ENCODE results near the gene ATP1A1.

The ATP1A1 gene

DNA sequence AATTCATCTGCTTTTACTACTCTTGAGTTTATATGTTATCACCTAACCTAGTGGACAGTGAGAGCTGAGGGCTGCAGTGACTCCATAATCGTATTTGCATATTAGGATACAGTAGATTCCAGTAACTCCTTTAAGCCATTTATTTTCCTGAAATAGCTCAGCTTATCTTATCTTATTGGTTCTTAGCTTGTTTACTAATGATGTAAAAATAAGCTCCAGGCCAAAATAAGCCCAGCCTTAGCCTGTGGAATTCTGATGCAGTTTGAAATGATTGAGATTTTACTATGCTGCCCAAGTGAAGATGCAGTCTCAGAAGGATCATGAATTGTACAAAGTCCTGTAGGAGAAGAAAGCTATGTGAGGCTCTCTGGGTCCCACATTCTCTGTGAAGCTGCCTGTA lies 18.1 kb downstream of the ATP1A1 start:
- Histone ChIP-seq H3K27me3 (replicated peaks; ENCODE audit: insufficient read depth, low read length) (no peaks in the 10 kb centered on the region), H2AFZ (ENCODE audit: low read length) (no peak overlapping the region), H3K79me2 (ENCODE audit: low read length) (no peaks in the 10 kb centered on the region), H3K4me1 (ENCODE audit: low read length) (no peaks in the 10 kb centered on the region), H4K20me1 (ENCODE audit: insufficient read depth, low read length) (no peaks in the 10 kb centered on the region), H3K27ac (ENCODE audit: low read length) (no peak overlapping the region), H3K9ac (ENCODE audit: low read length) (no peak overlapping the region), H3K36me3 (replicated peaks; ENCODE audit: insufficient read depth, low read length) (no peaks in the 10 kb centered on the region; the same call in 1 of the 2 replicates), H3K4me3 (ENCODE audit: low read length) (no peak overlapping the region), H3F3A (ENCODE audit: insufficient read depth, low read length) (no peaks in the 10 kb centered on the region), H3K9me2 (replicated peaks; ENCODE audit: insufficient read depth, low read length) (no peaks in the 10 kb centered on the region), H3K9me3 (replicated peaks; ENCODE audit: insufficient read depth, low read length) (no peaks in the 10 kb centered on the region), H3K4me2 (ENCODE audit: low read depth, low read length) (no peak overlapping the region)
- no peak for DNase-seq
- no peak for TF ChIP-seq EZH2phosphoT487 (IDR thresholded peaks at IDR 0.05; ENCODE audit: low read length)
- TF ChIP-seq, protein P1, sequence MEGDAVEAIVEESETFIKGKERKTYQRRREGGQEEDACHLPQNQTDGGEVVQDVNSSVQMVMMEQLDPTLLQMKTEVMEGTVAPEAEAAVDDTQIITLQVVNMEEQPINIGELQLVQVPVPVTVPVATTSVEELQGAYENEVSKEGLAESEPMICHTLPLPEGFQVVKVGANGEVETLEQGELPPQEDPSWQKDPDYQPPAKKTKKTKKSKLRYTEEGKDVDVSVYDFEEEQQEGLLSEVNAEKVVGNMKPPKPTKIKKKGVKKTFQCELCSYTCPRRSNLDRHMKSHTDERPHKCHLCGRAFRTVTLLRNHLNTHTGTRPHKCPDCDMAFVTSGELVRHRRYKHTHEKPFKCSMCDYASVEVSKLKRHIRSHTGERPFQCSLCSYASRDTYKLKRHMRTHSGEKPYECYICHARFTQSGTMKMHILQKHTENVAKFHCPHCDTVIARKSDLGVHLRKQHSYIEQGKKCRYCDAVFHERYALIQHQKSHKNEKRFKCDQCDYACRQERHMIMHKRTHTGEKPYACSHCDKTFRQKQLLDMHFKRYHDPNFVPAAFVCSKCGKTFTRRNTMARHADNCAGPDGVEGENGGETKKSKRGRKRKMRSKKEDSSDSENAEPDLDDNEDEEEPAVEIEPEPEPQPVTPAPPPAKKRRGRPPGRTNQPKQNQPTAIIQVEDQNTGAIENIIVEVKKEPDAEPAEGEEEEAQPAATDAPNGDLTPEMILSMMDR (IDR thresholded peaks at IDR 0.05; ENCODE audit: low read length): no peak
- TF ChIP-seq EZH2 (optimal IDR thresholded peaks at IDR 0.05; ENCODE audit: low read depth, low read length): no peak

DNA sequence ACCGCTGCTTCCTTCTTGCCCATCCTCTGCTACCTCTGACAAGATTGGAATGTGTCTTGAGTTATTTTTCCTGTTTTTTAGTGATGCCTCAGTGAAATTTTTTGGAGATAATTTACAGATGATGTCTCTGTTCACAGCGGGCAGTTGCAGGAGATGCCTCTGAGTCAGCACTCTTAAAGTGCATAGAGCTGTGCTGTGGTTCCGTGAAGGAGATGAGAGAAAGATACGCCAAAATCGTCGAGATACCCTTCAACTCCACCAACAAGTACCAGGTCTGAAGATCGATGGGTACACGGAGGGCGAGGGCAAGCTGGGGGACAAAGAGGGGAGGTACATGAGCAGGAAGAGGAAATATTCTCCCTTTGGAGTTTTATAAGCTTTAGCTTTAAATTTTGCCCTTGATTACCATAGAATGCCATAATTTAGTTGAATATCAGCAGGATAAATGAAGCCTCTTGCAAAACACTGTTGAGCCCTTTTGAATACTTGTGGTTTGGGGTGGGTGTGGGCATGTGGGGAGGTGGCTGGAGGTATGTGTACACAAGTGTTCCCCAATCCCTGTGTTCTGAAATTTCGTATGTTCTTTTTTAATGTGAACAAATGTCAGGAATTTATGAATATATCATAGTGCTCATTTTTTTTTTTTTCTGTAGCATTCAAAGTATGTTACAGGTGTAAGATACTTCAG lies 19.8 kb downstream of the ATP1A1 start:
- H3F3A ChIP-seq (ENCODE audit: insufficient read depth, low read length): no peaks in the 10 kb centered on the region
- DNase-seq: no peak
- no peak overlapping the region for H3K27ac ChIP-seq (ENCODE audit: low read length)
- no peaks in the 10 kb centered on the region for H3K4me1 ChIP-seq (ENCODE audit: low read length)
- no peak overlapping the region for H3K4me3 ChIP-seq (ENCODE audit: low read length)
- TF ChIP-seq EZH2 (optimal IDR thresholded peaks at IDR 0.05; ENCODE audit: low read depth, low read length) (no peak), EZH2phosphoT487 (IDR thresholded peaks at IDR 0.05; ENCODE audit: low read length) (no peak)
- TF ChIP-seq, protein P1 (IDR thresholded peaks at IDR 0.05; ENCODE audit: low read length): no peak
- no peak overlapping the region for H2AFZ ChIP-seq (ENCODE audit: low read length)
- H3K9me2 ChIP-seq (replicated peaks; ENCODE audit: insufficient read depth, low read length): no peaks in the 10 kb centered on the region
- no peaks in the 10 kb centered on the region for H3K79me2 ChIP-seq (ENCODE audit: low read length)
- H3K27me3 ChIP-seq (replicated peaks; ENCODE audit: insufficient read depth, low read length): no peaks in the 10 kb centered on the region
- H3K9me3 ChIP-seq (replicated peaks; ENCODE audit: insufficient read depth, low read length): no peaks in the 10 kb centered on the region
- no peak overlapping the region for H3K4me2 ChIP-seq (ENCODE audit: low read depth, low read length)
- H3K36me3 ChIP-seq (replicated peaks; ENCODE audit: insufficient read depth, low read length): no peaks in the 10 kb centered on the region; the same call in 1 of the 2 replicates
- H3K9ac ChIP-seq (ENCODE audit: low read length): no peak overlapping the region
- no peaks in the 10 kb centered on the region for H4K20me1 ChIP-seq (ENCODE audit: insufficient read depth, low read length)

DNA sequence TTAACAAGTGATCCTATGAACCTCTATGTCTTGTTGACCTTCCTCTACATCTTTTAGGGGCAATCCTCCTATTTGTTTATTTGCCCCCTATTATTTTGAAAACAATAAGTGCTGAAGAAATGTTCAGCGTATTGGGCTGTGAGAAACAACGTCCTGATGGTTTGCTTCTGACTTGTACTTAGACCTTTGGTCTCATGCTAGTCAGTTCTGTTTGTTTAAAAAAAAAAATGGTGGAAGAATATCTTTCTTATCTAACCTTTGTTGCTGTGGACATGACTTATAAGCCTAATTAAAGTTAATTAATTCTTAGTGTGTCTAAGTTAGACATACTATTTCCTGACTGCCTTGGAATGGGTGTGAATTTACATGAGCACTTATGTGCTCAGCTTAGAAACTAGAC lies 20.7 kb downstream of the ATP1A1 start:
- H3K4me3 ChIP-seq (ENCODE audit: low read length): no peak overlapping the region
- no peak overlapping the region for H3K4me2 ChIP-seq (ENCODE audit: low read depth, low read length)
- no peaks in the 10 kb centered on the region for H3F3A ChIP-seq (ENCODE audit: insufficient read depth, low read length)
- no peaks in the 10 kb centered on the region for H3K36me3 ChIP-seq (replicated peaks; ENCODE audit: insufficient read depth, low read length)
- H3K4me1 ChIP-seq (ENCODE audit: low read length): no peaks in the 10 kb centered on the region
- no peak overlapping the region for H2AFZ ChIP-seq (ENCODE audit: low read length)
- TF ChIP-seq EZH2 (optimal IDR thresholded peaks at IDR 0.05; ENCODE audit: low read depth, low read length) (no peak), EZH2phosphoT487 (IDR thresholded peaks at IDR 0.05; ENCODE audit: low read length) (no peak)
- TF ChIP-seq, protein P1 (IDR thresholded peaks at IDR 0.05; ENCODE audit: low read length): no peak
- H3K27ac ChIP-seq (ENCODE audit: low read length): no peak overlapping the region
- H3K79me2 ChIP-seq (ENCODE audit: low read length): no peaks in the 10 kb centered on the region
- no peaks in the 10 kb centered on the region for H4K20me1 ChIP-seq (ENCODE audit: insufficient read depth, low read length)
- no peak for DNase-seq
- H3K9me3 ChIP-seq (replicated peaks; ENCODE audit: insufficient read depth, low read length): no peaks in the 10 kb centered on the region
- no peaks in the 10 kb centered on the region for H3K27me3 ChIP-seq (replicated peaks; ENCODE audit: insufficient read depth, low read length)
- no peak overlapping the region for H3K9ac ChIP-seq (ENCODE audit: low read length)
- H3K9me2 ChIP-seq (replicated peaks; ENCODE audit: insufficient read depth, low read length): no peaks in the 10 kb centered on the region

Data from MM.1S (cell line).